GM12891 (cell line): ENCODE measurements around the gene ADAP1.

ENCODE experiments used
- DNase-seq: peaks from one replicate; pipeline ENCODE4 v3.0.0; 2011; ENCODE audit warnings: low spot score; ENCODE audit not compliant: insufficient read length
- FAIRE-seq: peaks from 2 replicates; lab custom pipeline; 2011; peaks lifted over from hg19 to GRCh38; lab: Jason Lieb, UNC
- PAX5 ChIP-seq: IDR thresholded peaks from 2 replicates; pipeline ENCODE4 v1.6.1; 2011; ENCODE audit warnings: low read length, moderate library complexity, mild to moderate bottlenecking; ENCODE audit not compliant: insufficient read depth, severe bottlenecking
- POLR2A ChIP-seq: IDR thresholded peaks from 2 replicates; pipeline ENCODE4 v1.6.1; 2011; ENCODE audit warnings: low read depth, low read length, control low read depth
- POLR2AphosphoS5 ChIP-seq: IDR thresholded peaks from 2 replicates; pipeline ENCODE4 v1.6.1; 2011; ENCODE audit warnings: low read depth, low read length, control low read depth
- POU2F2 ChIP-seq: IDR thresholded peaks from 2 replicates; pipeline ENCODE4 v1.6.1; 2011; ENCODE audit warnings: low read depth, mild to moderate bottlenecking, control low read depth, low read length, moderate library complexity
- SPI1 ChIP-seq: IDR thresholded peaks from 2 replicates; pipeline ENCODE4 v1.6.1; 2011; ENCODE audit warnings: low read depth, low read length, control low read depth
- TAF1 ChIP-seq: IDR thresholded peaks from 2 replicates; pipeline ENCODE4 v1.6.1; 2011; ENCODE audit warnings: low read depth, low read length, control low read depth

The ADAP1 gene

DNA sequence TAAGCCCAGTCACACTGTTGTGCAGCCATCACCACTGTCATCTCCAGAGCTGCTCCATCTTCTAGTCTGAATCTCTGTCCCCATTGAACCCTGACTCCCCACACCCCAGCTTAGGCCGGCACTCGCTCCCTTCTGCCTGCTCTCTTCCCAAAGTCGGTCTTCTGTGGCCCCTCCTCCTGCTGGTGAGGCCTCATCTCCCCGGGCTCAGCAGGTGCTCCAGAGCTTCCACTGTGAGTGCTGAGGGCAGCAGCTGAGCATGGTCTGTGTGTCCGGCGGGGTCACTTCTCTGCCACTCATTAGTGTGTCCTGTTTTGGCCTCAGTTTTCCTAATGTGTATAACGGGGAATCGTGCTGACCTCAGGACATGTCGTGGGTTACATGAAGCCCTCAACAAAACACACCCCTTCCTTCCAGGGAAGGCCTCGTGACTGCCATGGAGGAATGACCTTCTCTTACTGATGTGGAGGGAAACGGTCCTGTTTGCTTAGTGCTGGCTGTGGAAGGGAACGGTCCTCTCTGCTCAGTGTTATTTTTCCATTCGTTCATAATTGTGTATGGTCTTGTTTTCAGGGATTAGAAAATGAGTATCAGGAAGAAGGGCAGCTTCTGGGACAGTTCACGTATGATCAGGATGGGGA is 82.5 kb downstream of the ADAP1 start:
- no peak for FAIRE-seq

GRCh38 chr7:869348-869747 is 85.1 kb downstream of the ADAP1 start:
- DNase-seq (no peak), FAIRE-seq (no peak)

More for the DNA sequence above, 82.5 kb downstream of the ADAP1 start:
- TF ChIP-seq POLR2AphosphoS5 (no peak), TAF1 (no peak), POU2F2 (no peak), SPI1 (no peak), POLR2A (no peak), PAX5 (no peak)
- no peak for DNase-seq

DNA sequence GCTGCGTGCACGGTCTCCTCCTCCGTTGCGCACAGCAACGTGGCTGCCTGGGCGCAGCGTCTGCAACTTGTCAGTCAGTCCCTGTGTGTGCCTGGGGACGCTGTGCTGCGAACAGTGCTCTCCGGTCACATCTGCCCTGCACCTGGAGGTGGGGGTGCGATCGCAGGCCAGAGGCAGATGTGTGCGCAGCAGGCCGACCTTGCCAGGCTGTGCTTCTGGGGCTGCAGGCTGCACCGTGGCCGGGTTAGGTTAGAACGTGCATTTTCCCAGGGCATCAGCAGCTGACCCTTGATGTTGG is 86.3 kb downstream of the ADAP1 start:
- no peak for DNase-seq
- TF ChIP-seq TAF1 (no peak), POLR2AphosphoS5 (no peak), POLR2A (no peak), POU2F2 (no peak), PAX5 (no peak), SPI1 (no peak)
- FAIRE-seq = no peak

More at GRCh38 chr7:869348-869747, 85.1 kb downstream of the ADAP1 start:
- TF ChIP-seq SPI1 = no peak

DNA sequence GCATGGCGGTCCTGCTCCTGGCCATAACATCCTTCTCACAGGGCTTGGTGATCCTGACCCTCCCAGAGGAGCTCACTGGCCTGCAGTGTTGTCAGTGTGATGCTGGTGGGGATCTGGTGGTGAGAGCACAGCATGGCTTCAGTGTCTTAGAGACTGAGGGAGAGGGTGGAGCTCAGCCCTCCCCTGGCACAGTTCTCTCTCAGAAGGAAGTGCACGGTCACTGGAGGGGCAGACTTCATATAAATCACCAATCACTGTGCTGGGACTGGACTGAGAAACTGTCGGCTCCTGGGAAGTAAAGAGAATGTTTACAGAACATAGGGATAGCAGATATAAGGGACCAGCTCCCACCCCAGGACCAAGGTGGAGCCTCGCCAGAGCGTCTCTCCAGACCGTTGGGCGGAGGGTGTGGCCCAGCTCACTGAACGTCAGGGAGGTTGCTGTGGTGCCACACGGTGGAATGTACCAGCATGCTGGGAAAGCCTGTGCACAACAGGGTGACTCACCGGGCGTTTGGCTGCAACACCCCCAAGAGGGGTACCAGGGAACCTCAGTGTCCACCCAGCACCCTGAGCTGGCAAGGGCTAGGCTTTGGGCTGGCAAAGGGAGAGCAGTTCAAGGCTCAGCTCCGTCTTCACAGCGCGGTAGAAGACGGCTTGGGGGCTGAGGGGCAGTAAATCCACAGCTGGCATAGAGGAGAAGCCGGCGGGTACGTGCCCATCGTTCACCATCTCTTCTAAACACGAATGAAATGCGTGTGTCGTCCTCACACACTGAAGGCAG is 86.9 kb downstream of the ADAP1 start:
- DNase-seq (no peak), FAIRE-seq (no peak)
- TF ChIP-seq POLR2A = no peak
- no peak for TF ChIP-seq SPI1
- no peak for TF ChIP-seq POLR2AphosphoS5

GRCh38 chr7:867001-867405 is 87.5 kb downstream of the ADAP1 start:
- TF ChIP-seq TAF1 = no peak
- TF ChIP-seq POU2F2 = no peak
- TF ChIP-seq POLR2A = no peak
- no peak for TF ChIP-seq SPI1
- TF ChIP-seq PAX5 = no peak
- TF ChIP-seq POLR2AphosphoS5 = no peak
- no peak for DNase-seq
- no peak for FAIRE-seq

- DNase-seq (no peak), FAIRE-seq (no peak)
- TF ChIP-seq SPI1 = no peak
- no peak for TF ChIP-seq TAF1
- no peak for TF ChIP-seq POLR2AphosphoS5
- TF ChIP-seq POU2F2 = no peak
Measured at GRCh38 chr7:865921-866320, 88.6 kb downstream of the ADAP1 start.

DNA sequence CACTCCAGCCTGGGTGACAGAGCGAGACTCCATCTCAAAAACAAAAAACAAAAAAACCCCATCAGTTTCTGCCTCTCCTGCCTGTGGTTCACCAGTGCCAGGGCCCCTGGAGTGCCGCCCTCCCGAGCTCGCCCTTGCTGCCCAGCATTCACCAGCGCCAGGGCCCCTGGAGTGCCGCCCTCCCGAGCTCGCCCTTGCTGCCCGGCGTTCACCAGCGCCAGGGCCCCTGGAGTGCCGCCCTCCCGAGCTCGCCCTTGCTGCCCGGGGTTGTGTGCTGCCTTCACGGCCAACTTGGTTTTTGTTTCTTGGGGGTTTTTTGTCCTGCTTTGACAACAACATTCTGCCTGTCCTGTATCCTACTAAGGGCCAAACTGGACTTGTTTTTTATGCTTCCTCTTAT is 91.4 kb downstream of the ADAP1 start:
- DNase-seq (no peak), FAIRE-seq (no peak)
- TF ChIP-seq POLR2AphosphoS5 (no peak), TAF1 (no peak), PAX5 (no peak), POLR2A (no peak), POU2F2 (no peak), SPI1 (no peak)

GRCh38 chr7:862157-862556 is 92.3 kb downstream of the ADAP1 start:
- FAIRE-seq (no peak), DNase-seq (no peak)
- TF ChIP-seq POU2F2 (no peak), POLR2A (no peak), SPI1 (no peak), POLR2AphosphoS5 (no peak), TAF1 (no peak), PAX5 (no peak)

DNA sequence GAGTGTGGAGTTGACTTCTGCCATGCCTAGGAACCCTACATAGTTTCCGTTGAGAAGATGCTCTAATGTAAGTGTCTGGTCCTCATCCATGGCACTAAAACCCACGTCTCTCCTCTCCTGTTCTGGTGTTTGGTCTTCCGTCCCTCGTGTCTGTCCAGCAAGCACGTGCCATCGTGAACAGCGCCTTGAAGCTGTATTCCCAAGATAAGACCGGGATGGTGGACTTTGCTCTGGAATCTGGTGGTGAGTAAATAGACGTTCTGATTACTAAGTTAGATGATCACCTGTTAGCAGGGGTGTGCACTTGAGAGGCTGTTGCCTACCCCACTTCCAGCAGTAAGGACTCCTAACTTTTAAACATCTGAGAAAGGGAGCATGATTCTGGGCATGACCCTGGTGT is 93.3 kb downstream of the ADAP1 start:
- no peak for DNase-seq
- no peak for FAIRE-seq
- TF ChIP-seq POLR2A (no peak), TAF1 (no peak), SPI1 (no peak), PAX5 (no peak), POLR2AphosphoS5 (no peak), POU2F2 (no peak)

DNA sequence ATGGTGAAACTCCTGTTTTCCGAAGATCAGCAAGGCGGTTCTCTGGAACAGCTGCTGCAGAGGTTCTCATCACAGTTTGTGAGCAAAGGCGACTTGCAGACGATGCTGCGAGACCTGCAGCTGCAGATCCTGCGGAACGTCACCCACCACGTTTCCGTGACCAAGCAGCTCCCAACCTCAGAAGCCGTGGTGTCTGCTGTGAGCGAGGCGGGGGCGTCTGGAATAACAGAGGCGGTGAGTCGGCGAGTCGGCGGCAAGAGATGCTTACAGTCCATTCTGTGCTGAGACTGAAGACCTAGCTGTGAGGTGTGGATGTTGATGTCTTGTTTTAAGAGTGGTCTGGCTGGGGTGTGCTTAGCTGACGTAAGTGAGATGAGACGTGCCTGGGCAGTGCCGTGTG is 94.3 kb downstream of the ADAP1 start:
- no peak for FAIRE-seq
- TF ChIP-seq SPI1 (no peak), POU2F2 (no peak)

More for the DNA sequence above, 94.3 kb downstream of the ADAP1 start:
- DNase-seq = no peak
